H1 (cell line): ENCODE measurements around the gene ADGRB2. TPM values are rescaled to one million over a fixed set of nuclear protein-coding genes. Genes with fewer than 3 reads are reported as not detected.

Experiments
- CTCF ChIA-PET: fragments of 300-600 bp; sonication (Branson Sonifier 250); formaldehyde crosslinking; loops from one replicate; lab custom pipeline; 2021; ENCODE audit not compliant: partially characterized antibody; lab: Charles Lee
- POLR2A ChIA-PET: fragments of 300-600 bp; sonication (Branson Sonifier 250); formaldehyde crosslinking; loops from one replicate; lab custom pipeline; 2021; ENCODE audit warnings: inconsistent platforms; ENCODE audit not compliant: partially characterized antibody; lab: Charles Lee
- DNase-seq, 2 experiments: peaks; one replicate each; pipeline versions ENCODE4 v3.0.0 to v3.0.0-alpha.2; 2010 to 2022; ENCODE audit warnings: low spot score in 2 of 2, low read depth in 1 of 2, mixed read lengths in 1 of 2
- FAIRE-seq: peaks from 2 replicates; lab custom pipeline; 2011; peaks lifted over from hg19 to GRCh38; lab: Jason Lieb, UNC
- H2AFZ ChIP-seq: 2 replicates; pipeline ENCODE4 v1.8.1; 2012; ENCODE audit warnings: low read length, inconsistent platforms
- H2AK5ac ChIP-seq: 2 replicates; pipeline ENCODE4 v1.6.1; 2013; ENCODE audit warnings: low read depth, low read length
- H2BK120ac ChIP-seq: replicated peaks from 2 replicates; pipeline ENCODE3; 2013; ENCODE audit warnings: low read depth, low read length, inconsistent platforms
- H2BK12ac ChIP-seq: 2 replicates; pipeline ENCODE4 v1.6.1; 2013; ENCODE audit warnings: low read depth, low read length
- H2BK15ac ChIP-seq: 2 replicates; pipeline ENCODE4 v1.6.1; 2013; ENCODE audit warnings: low read length
- H2BK20ac ChIP-seq: 2 replicates; pipeline ENCODE4 v1.6.1; 2013; ENCODE audit warnings: low read length
- H2BK5ac ChIP-seq: 2 replicates; pipeline ENCODE4 v1.6.1; 2013; ENCODE audit warnings: low read depth, low read length
- H3K14ac ChIP-seq: 2 replicates; pipeline ENCODE4 v1.6.1; 2013; ENCODE audit warnings: inconsistent platforms; ENCODE audit not compliant: insufficient read length
- H3K18ac ChIP-seq: 2 replicates; pipeline ENCODE4 v1.6.1; 2013; ENCODE audit warnings: low read length; ENCODE audit errors: extremely low read depth
- H3K23ac ChIP-seq: 2 replicates; pipeline ENCODE4 v1.6.1; 2013; ENCODE audit warnings: inconsistent platforms; ENCODE audit not compliant: insufficient read length
- H3K23me2 ChIP-seq: 2 replicates; pipeline ENCODE4 v1.6.1; 2013; ENCODE audit warnings: low read depth, low read length
- H3K27ac ChIP-seq: 2 replicates; pipeline ENCODE4 v1.6.1; 2011; ENCODE audit warnings: low read depth, low read length, inconsistent platforms
- H3K27me3 ChIP-seq, 4 experiments: replicated peaks in 1 of 4; 1 replicate in 1 of 4; 2 replicates in 3 of 4; pipeline versions ENCODE4 v1.6.1 to v1.8.1; 2011 to 2013; ENCODE audit warnings: low read length in 3 of 4, mild to moderate bottlenecking in 3 of 4, inconsistent platforms in 2 of 4, mixed read lengths in 2 of 4, moderate library complexity in 1 of 4; ENCODE audit not compliant: control insufficient read depth in 3 of 4, insufficient read depth in 3 of 4; ENCODE audit errors: extremely low read depth in 1 of 4
- H3K36me3 ChIP-seq, 4 experiments: 2 replicates each; pipeline versions ENCODE4 v1.6.1 to v1.8.1; 2011 to 2013; ENCODE audit warnings: mild to moderate bottlenecking in 4 of 4, low read length in 3 of 4, moderate library complexity in 2 of 4, control low read depth in 1 of 4, inconsistent platforms in 1 of 4; ENCODE audit not compliant: insufficient read depth in 4 of 4, control insufficient read depth in 2 of 4
- H3K4ac ChIP-seq: replicated peaks from 2 replicates; pipeline ENCODE3; 2013; ENCODE audit warnings: low read length, low read depth, mixed read lengths, inconsistent platforms; ENCODE audit not compliant: insufficient read length
- H3K4me1 ChIP-seq, 4 experiments: replicated peaks in 1 of 4; 1 replicate in 1 of 4; 2 replicates in 3 of 4; pipeline versions ENCODE4 v1.6.1 to v1.8.1; 2011 to 2013; ENCODE audit warnings: low read length in 3 of 4, inconsistent platforms in 2 of 4, mixed read lengths in 1 of 4; ENCODE audit not compliant: insufficient read depth in 4 of 4, control insufficient read depth in 3 of 4
- H3K4me2 ChIP-seq, 2 experiments: 2 replicates each; pipeline versions ENCODE4 v1.6.1 to v1.8.1; 2011 to 2013; ENCODE audit warnings: low read depth in 2 of 2, low read length in 2 of 2, control low read depth in 1 of 2, inconsistent platforms in 1 of 2, mild to moderate bottlenecking in 1 of 2; ENCODE audit not compliant: insufficient read depth in 1 of 2
- H3K4me3 ChIP-seq, 4 experiments: fragments of 200-600, 300-600 bp in 1 of 4; sonication (generic), shearing (Covaris generic), sonication (Bioruptor Twin) in 1 of 4; 2 replicates each; pipeline versions ENCODE4 v1.5.1 to v1.8.1; 2011 to 2016; ENCODE audit warnings: low read length in 4 of 4, low read depth in 3 of 4, control low read depth in 2 of 4, inconsistent platforms in 2 of 4, mild to moderate bottlenecking in 2 of 4, mixed read lengths in 1 of 4, moderate library complexity in 1 of 4; ENCODE audit not compliant: insufficient read depth in 2 of 4; ENCODE audit errors: extremely low read depth in 1 of 4
- H3K56ac ChIP-seq: replicated peaks from 2 replicates; pipeline ENCODE3; 2013; ENCODE audit warnings: low read depth, mild to moderate bottlenecking, mixed read lengths, low read length, inconsistent platforms; ENCODE audit not compliant: insufficient read length
- H3K79me1 ChIP-seq: 2 replicates; pipeline ENCODE4 v1.6.1; 2013; ENCODE audit warnings: low read depth, low read length, control low read depth
- H3K79me2 ChIP-seq, 2 experiments: 2 replicates each; pipeline versions ENCODE4 v1.6.1 to v1.8.1; 2012 to 2013; ENCODE audit warnings: low read length in 2 of 2, mild to moderate bottlenecking in 2 of 2, inconsistent platforms in 1 of 2; ENCODE audit not compliant: insufficient read depth in 2 of 2, control insufficient read depth in 1 of 2
- H3K9ac ChIP-seq, 4 experiments: replicated peaks in 1 of 4; 1 replicate in 1 of 4; 2 replicates in 3 of 4; pipeline versions ENCODE4 v1.6.1 to v1.8.1; 2011 to 2013; ENCODE audit warnings: low read depth in 3 of 4, low read length in 3 of 4, control low read depth in 2 of 4, mild to moderate bottlenecking in 2 of 4, moderate library complexity in 2 of 4, inconsistent platforms in 1 of 4; ENCODE audit errors: extremely low read depth in 1 of 4
- H3K9me3 ChIP-seq, 2 experiments: 2 replicates each; pipeline versions ENCODE4 v1.6.1 to v1.8.1; 2012 to 2013; ENCODE audit warnings: mild to moderate bottlenecking in 2 of 2, moderate library complexity in 2 of 2, control low read depth in 1 of 2, inconsistent platforms in 1 of 2, low read depth in 1 of 2, low read length in 1 of 2, mixed read lengths in 1 of 2; ENCODE audit not compliant: insufficient read depth in 2 of 2
- H4K20me1 ChIP-seq, 2 experiments: replicated peaks in 1 of 2; 2 replicates each; pipeline versions ENCODE3 to v1.8.1; 2011 to 2013; ENCODE audit warnings: inconsistent platforms in 2 of 2, low read length in 2 of 2, mild to moderate bottlenecking in 1 of 2; ENCODE audit not compliant: insufficient read depth in 2 of 2, control insufficient read depth in 1 of 2
- H4K5ac ChIP-seq: 2 replicates; pipeline ENCODE4 v1.6.1; 2013; ENCODE audit warnings: low read length, low read depth, mixed read lengths, inconsistent platforms; ENCODE audit not compliant: insufficient read length
- H4K8ac ChIP-seq: 2 replicates; pipeline ENCODE4 v1.8.0; 2013; ENCODE audit warnings: mild to moderate bottlenecking, moderate library complexity, low read length, inconsistent platforms; ENCODE audit not compliant: insufficient read depth; ENCODE audit errors: extremely low read depth
- H4K91ac ChIP-seq: replicated peaks from 2 replicates; pipeline ENCODE3; 2013; ENCODE audit warnings: low read length, mixed read lengths, inconsistent platforms; ENCODE audit not compliant: insufficient read length
- BRCA1 ChIP-seq: IDR thresholded peaks from 2 replicates; pipeline ENCODE4 v1.6.1; 2012; ENCODE audit warnings: low read depth, low read length, improper control_type of control experiment
- CBX5 ChIP-seq: fragments of 300-800, 300-1000 bp; sonication (generic); IDR thresholded peaks from 2 replicates; pipeline ENCODE4 v1.7.1; 2016; ENCODE audit warnings: antibody characterized with exemption, low read length, low read depth
- CEBPB ChIP-seq: IDR thresholded peaks from 2 replicates; pipeline ENCODE4 v1.6.1; 2012; ENCODE audit warnings: low read depth, low read length
- FOSL1 ChIP-seq: IDR thresholded peaks from 2 replicates; pipeline ENCODE4 v1.6.1; 2011; ENCODE audit warnings: mild to moderate bottlenecking, low read depth, low read length, moderate library complexity; ENCODE audit not compliant: insufficient read depth
- MAFK ChIP-seq: IDR thresholded peaks from 2 replicates; pipeline ENCODE4 v1.6.1; 2012; ENCODE audit warnings: low read depth, mild to moderate bottlenecking, improper control_type of control experiment, low read length
- MAX ChIP-seq: IDR thresholded peaks from 2 replicates; pipeline ENCODE4 v1.6.1; 2012; ENCODE audit warnings: inconsistent platforms
- NRF1 ChIP-seq: IDR thresholded peaks from 2 replicates; pipeline ENCODE4 v1.6.1; 2011; ENCODE audit warnings: mild to moderate bottlenecking, low read depth, low read length, improper control_type of control experiment
- POU5F1 ChIP-seq: IDR thresholded peaks from 2 replicates; pipeline ENCODE4 v1.6.1; 2011; ENCODE audit warnings: low read depth, mild to moderate bottlenecking, low read length, moderate library complexity
- RBBP5 ChIP-seq: IDR thresholded peaks from 2 replicates; pipeline ENCODE4 v1.7.1; 2012; ENCODE audit warnings: low read depth, mild to moderate bottlenecking, inconsistent platforms, low read length, moderate library complexity, borderline replicate concordance
- SIN3A ChIP-seq, 2 experiments: IDR thresholded peaks in 1 of 2; conservative IDR thresholded peaks in 1 of 2; 2 replicates each; pipeline ENCODE4 v1.6.1; 2011 to 2012; ENCODE audit warnings: low read length in 2 of 2, improper control_type of control experiment in 1 of 2, low read depth in 1 of 2, mild to moderate bottlenecking in 1 of 2
- YY1 ChIP-seq: IDR thresholded peaks from 2 replicates; pipeline ENCODE4 v1.6.1; 2011; ENCODE audit warnings: low read depth, mild to moderate bottlenecking, low read length
- WGBS, 2 experiments: shearing (Covaris generic) in 1 of 2; methylation state at CpG; one replicate each; pipeline versions ENCODE4 v1.1.6 to v1.1.7; 2013 to 2015; ENCODE audit warnings: low lambda C conversion rate in 2 of 2, mixed read lengths in 2 of 2, inconsistent platforms in 1 of 2, low coverage in 1 of 2, missing lambda C conversion rate in 1 of 2; ENCODE audit not compliant: insufficient replicate concordance in 2 of 2, insufficient coverage in 1 of 2, insufficient read length in 1 of 2; ENCODE audit errors: extremely low coverage in 1 of 2, missing lambda C conversion rate in 1 of 2; 5-methylcytosine and 5-hydroxymethylcytosine counted together
- polyA plus RNA-seq, 7 experiments: library from polyadenylated mRNA; depleted of rRNA in 3 of 7; stranded (reverse) in 5 of 7; unstranded in 2 of 7; fragments of >200 nt in 5 of 7; fragments of 200-250 nt in 2 of 7; gene quantifications; 1 replicate in 5 of 7; 2 replicates in 1 of 7; 4 replicates in 1 of 7; pipeline versions ENCODE4 v1.2.1 to v1.2.3, GENCODE V29; 2011 to 2013; ENCODE audit warnings: missing spikeins in 2 of 7, mixed read lengths in 2 of 7
- total RNA-seq: library from RNA; stranded (reverse); fragmentation: NEBNext Ultra II Directional; extraction: Animal tissue kit (Norgen Biotek cat#: 25700); gene quantifications from 2 replicates; pipeline ENCODE4 v1.2.1, GENCODE V29; 2021

Gene ADGRB2
- total and polyA plus RNA-seq, 2 of the 8 experiments (the other 6 are each of a cell fraction or from before 2014, with no cell fraction given): 15.6 to 26.2 TPM

GRCh38 chr1:31696242-31696641 is 67.9 kb downstream of the ADGRB2 start:
- H4K91ac ChIP-seq: no peak overlapping the region
- H3K4ac ChIP-seq: no peak overlapping the region
- no peak overlapping the region for H3K18ac ChIP-seq
- no peaks in the 10 kb centered on the region for H3K9me3 ChIP-seq
- H2BK120ac ChIP-seq: no peak overlapping the region
- no peak overlapping the region for H3K23ac ChIP-seq
- DNase-seq: no peak
- H4K5ac ChIP-seq: no peak overlapping the region
- no peak for FAIRE-seq
- H3K79me1 ChIP-seq: no peaks in the 10 kb centered on the region
- no peak overlapping the region for H3K4me3 ChIP-seq
- H3K23me2 ChIP-seq: no peaks in the 10 kb centered on the region
- H3K56ac ChIP-seq: no peak overlapping the region
- POLR2A ChIA-PET: interaction anchor here (0.7 kb wide), 1 partner anchor 72 kb away, joined by 3 read pairs; no protein-coding TSS in a partner anchor
- H2BK5ac ChIP-seq: no peak overlapping the region
- H2AK5ac ChIP-seq: no peak overlapping the region
- no peaks in the 10 kb centered on the region for H3K79me2 ChIP-seq
- CTCF ChIA-PET: interaction anchor here (1.1 to 5.3 kb wide), 10 partner anchors 9 to 93 kb away, joined by 3 to 31 read pairs (median 10); no protein-coding TSS in a partner anchor
- H3K27ac ChIP-seq: no peak overlapping the region
- no peaks in the 10 kb centered on the region for H4K20me1 ChIP-seq
- H3K9ac ChIP-seq: no peak overlapping the region
- WGBS, 2 experiments: 100% methylated on average over 2 of the region's 4 CpGs; no CpG with 5 or more reads in 1 of the 2 experiments
- H4K8ac ChIP-seq: no peak overlapping the region
- H3K4me1 ChIP-seq: peaks cover 0 to 6% (median 3%) of the 10 kb centered on the region in 4 experiments; a peak in 3 of 7 replicates
- TF ChIP-seq FOSL1: no peak
- TF ChIP-seq CBX5: no peak
- no peak for TF ChIP-seq SIN3A (conservative IDR thresholded peaks at IDR 0.05 in 1 of 2, IDR thresholded peaks at IDR 0.05 in 1 of 2; ENCODE audit: low read depth in 1 of 2, low read length in 2 of 2)
- no peak for TF ChIP-seq MAX
- no peak for TF ChIP-seq BRCA1
- no peak for TF ChIP-seq MAFK
- TF ChIP-seq CEBPB: no peak
- no peak for TF ChIP-seq NRF1
- TF ChIP-seq RBBP5: no peak
- TF ChIP-seq POU5F1: no peak
- TF ChIP-seq YY1: no peak
- TF ChIP-seq, all 59 proteins: peak for 0
- Histone ChIP-seq H3K4me2 (no peak overlapping the region), H2BK12ac (no peak overlapping the region), H2BK20ac (no peak overlapping the region), H2AFZ (no peak overlapping the region), H3K14ac (no peak overlapping the region), H2BK15ac (no peak overlapping the region), H3K27me3 (no peaks in the 10 kb centered on the region), H3K36me3 (no peaks in the 10 kb centered on the region)
